GM19395 (cell line): ENCODE measurements around the gene ZFP36.

Experiments used
- ATAC-seq: cut with Tn5 transposase; IDR thresholded peaks from one replicate; pipeline ENCODE4 v1.9.1; 2021; ENCODE audit warnings: mild to moderate bottlenecking, moderate library complexity; ENCODE audit not compliant: unreplicated experiment

ZFP36 gene

GRCh38 chr19:39415111-39416046 is 8.7 kb downstream of the ZFP36 start:
- ATAC-seq, result no peak

DNA sequence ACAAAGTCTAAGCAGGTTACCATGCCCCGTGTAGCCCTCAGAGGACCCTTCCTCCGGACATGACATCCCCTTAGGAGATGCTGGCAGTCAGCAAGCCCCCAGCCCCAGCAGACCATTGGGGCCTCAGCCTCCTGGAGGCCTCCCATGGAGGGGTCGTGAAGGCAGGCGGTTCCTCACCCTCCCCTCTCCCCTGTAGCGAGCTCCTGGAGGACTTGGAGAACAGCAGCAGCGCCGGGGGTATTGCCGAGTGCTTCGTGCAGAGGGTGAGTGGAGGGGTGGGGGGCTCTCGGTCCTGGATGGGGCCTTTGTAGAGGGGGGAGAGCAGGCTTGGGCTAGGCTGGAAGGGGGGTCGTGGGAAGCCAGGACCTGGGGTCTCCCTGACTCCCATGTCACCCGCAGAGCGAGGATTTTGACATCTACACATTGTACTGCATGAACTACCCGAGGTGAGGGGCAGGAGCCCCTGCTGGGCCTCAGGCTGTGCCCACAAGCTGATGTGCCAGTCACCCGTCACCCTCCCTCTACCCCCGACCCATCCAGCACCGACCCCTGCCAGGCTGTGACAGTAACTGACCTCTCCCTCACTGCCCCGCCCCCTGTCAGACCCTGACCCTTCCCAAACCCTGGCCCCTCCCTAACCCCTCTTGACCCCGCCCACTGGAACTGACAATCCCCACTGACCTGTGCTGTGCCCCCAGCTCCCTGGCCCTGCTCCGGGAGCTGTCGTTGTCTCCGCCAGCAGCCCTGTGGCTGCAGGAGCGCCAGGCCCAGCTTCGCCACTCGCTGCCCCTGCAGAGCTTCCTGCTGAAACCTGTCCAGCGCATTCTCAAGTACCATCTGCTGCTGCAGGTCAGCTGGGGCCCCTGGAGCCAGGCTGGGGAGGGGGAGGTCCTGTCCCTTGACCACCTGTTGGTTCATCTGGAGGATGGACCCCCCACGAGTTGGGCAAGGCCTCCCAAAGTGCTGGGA is 9.8 kb downstream of the ZFP36 start:
- no peak for ATAC-seq

GRCh38 chr19:39417463-39418181 is 11.0 kb downstream of the ZFP36 start:
- no peak for ATAC-seq

GRCh38 chr19:39419003-39419402 is 12.4 kb downstream of the ZFP36 start:
- no peak for ATAC-seq

DNA sequence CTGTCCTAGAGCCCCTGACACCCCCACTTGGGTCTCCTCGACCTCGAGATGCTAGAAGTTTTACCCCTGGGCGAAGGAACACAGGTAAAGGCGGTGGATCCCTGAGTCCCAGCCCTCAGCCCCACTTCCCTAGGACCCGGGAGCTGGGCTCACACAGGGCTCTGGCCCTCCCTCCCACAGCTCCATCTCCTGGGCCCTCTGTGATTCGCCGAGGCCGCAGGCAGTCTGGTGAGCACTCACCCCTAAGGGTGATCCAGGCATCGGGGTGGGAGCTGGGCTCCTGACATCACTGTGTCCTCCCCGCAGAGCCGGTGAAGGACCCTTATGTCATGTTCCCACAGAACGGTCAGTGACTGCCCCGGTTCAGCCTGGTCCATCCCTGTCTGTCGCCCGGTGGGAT is 14.1 kb downstream of the ZFP36 start:
- ATAC-seq, result no peak

DNA sequence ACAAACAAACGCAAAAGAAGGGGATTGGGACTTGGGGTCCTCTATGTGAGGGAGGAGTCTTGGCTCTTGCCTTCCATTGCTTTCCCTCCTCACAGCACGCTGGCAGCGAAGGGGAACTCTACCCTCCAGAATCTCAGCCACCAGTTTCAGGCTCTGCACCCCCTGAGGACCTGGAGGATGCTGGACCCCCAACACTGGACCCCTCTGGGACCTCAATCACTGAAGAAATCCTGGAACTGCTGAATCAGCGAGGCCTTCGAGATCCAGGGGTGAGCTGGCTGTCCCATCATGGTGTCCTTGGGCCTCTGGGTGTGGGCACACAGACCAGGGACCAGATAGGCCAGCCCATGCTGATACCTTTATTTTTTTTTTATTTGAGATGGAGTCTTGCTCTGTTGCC is 15.4 kb downstream of the ZFP36 start:
- no peak for ATAC-seq

GRCh38 chr19:39423258-39424086 is 16.8 kb downstream of the ZFP36 start:
- no peak for ATAC-seq

DNA sequence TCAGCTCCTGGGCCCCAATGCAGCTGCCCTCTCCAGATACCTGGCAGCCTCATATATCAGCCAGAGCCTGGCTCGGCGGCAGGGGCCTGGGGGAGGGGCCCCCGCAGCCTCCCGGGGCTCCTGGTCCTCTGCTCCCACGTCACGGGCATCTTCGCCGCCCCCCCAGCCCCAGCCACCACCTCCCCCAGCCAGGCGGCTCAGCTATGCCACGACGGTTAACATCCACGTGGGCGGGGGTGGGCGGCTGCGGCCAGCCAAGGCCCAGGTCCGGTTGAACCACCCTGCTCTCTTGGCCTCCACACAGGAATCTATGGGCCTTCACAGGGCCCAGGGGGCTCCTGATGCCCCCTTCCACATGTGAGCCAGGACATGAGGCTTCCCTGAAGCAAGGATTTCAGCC is 18.3 kb downstream of the ZFP36 start:
- ATAC-seq, result no peak

DNA sequence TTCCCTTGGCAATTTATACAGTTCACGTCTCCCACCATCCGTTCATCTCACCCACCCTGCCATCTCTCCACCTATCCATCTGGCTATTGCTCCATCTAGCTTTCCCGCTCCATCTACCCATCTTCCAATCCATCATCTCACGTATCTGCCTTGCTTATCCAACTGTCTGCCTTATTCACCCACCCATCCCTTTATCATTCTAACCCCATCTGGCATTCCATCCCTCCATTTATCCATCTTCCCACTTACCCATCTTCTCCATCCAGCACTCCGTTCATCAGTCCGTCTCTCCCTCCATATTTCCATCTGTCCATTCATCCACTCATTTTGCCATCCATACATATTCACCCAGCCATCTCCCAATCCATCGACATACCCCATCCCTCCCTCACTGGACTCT is 19.1 kb downstream of the ZFP36 start:
- ATAC-seq, result no peak

DNA sequence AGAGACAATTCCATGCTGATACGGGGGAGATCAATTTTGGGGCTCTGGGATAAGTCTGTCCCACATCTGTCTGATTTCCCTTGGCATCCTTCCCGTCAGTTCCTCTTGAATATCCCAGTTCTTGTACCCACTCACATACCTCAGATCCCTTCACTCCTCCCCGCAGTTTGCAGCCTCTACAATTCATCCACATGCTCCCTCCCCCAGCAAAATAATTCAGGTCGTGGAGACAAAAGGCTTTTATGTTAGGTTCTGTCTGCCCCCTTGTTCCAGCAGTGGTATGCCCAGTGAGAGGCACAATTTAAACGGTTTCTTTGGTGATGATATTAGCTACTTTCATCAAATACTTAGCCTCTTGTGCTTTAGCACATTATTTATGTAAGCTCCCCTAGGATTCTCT is 19.5 kb downstream of the ZFP36 start:
- no peak for ATAC-seq

GRCh38 chr19:39427707-39428106 is 21.1 kb downstream of the ZFP36 start:
- ATAC-seq, result no peak

DNA sequence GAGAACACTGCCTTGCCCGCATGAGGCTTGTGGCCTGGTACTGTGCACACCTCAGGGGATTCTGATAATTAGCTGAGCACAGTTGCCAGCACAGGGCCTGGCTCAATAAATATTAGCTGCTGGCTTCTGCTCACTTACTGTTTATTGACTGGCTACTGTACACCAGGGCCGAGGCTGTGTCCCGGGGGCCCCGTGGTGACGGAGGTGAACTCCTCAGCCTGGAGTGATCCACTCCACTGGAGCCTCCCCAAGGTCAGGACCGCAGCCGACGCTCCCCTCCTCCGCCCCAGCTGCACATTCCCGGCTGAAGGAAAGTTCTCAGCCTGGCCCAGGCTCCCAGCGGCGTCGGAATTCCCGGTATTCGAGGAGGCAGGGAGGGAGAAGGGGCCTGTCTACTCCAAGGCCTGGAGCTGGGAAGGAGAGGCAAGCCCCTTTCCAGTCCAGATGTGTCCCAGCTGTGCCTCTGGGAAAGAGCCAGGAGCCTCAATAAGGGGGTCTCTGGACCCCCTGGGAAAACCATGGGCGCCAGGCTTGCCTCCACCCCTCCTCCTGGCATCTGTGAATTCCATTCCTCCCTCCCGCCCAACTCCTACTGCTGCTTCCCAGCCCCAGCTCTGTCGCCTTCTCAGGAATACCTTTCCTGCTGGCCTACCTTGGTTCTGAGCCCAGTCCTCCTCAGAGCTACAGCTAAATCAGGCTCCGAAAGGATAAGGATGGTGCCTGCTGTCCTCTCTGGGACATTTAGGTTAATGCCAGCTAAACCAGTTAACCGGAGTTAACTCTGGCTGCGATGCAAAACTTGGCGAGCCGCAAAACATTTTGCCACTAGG is 21.9 kb downstream of the ZFP36 start:
- no peak for ATAC-seq

DNA sequence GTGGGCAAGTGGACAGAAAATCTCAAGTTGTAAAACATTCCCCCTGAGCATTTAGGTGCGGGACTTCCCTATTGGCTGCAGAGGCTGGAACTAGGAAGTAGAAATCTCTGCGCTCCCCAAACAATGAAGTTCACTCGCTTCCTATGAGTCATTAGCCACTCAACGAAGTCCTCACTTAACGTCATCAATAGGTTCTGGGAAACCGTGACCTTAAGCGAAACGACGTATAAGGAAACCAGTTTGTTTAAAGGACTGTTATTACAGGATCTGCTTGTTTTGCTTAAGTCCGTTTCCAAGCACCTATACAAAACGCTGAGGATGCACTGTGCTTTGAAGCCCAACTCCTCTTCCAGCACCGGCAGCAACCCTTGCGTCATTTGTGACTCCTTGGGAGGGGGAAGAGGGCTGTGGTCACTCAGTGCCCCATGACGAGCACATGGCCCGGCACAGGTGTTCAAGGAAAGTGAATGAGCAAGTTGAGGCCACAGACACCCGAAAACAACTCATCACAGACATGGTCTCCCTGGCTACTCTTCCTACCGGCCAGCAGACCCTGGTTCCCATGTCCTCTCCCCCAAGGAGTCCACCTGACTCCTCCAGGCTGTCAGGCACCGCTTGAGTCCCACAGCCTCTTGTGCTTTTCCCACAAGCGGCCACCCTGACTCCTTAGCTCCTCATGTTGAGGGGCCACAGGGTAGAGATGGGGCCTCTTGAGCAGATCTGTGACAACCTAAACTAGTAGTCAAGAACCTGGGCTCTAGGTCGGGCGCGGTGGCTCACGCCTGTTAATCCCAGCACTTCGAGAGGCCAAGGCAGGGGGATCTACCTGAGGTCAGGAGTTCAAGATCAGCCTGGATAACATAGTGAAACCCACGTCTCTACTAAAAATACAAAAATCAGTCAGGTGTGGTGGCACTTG is 24.3 kb downstream of the ZFP36 start:
- no peak for ATAC-seq

DNA sequence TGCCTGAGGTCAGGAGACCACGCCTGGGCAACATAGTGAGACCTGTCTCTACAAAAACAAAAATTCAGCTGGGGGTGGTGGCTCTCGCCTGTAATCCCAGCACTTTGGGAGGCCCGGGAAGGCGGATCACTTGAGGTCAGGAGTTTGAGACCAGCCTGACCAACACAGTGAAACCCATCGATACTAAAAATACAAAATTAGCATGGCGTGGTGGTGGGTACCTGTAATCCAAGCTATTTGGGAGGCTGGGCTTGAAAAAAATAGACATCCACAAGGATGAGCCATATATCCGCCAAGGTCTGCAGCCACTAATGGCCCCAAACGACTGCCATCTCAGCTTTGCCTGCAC is 26.0 kb downstream of the ZFP36 start:
- ATAC-seq, result no peak

- no peak for ATAC-seq
Observed at GRCh38 chr19:39433480-39434079, 26.9 kb downstream of the ZFP36 start.

GRCh38 chr19:39434123-39435076 is 27.8 kb downstream of the ZFP36 start:
- ATAC-seq, result no peak
